Left lung (tissue), 10 donors: ENCODE results near the gene LAMTOR4. TPM values are rescaled to one million over a fixed set of nuclear protein-coding genes. Genes with fewer than 3 reads are reported as not detected.

Source experiments
- ATAC-seq: fragments of 200-7000 bp; cut with Tn5 transposase; one replicate; pipeline ENCODE4 v1.9.1; 2020; ENCODE audit warnings: moderate library complexity
- DNase-seq, 4 donors: peaks; one replicate each; pipeline ENCODE4 v3.0.0-alpha.2; 2013 to 2020
- H3K27ac ChIP-seq, 2 donors: fragments of 200-600 bp; sonication (generic) in 1 of 2; one replicate each; pipeline versions ENCODE4 v1.5.0 to v1.8.0; 2020 to 2021
- H3K27me3 ChIP-seq, 2 donors: fragments of 200-600 bp; sonication (generic) in 1 of 2; one replicate each; pipeline versions ENCODE4 v1.5.0 to v1.8.0; 2020 to 2021
- H3K36me3 ChIP-seq, 2 donors: fragments of 200-600 bp; sonication (generic) in 1 of 2; one replicate each; pipeline versions ENCODE4 v1.5.0 to v1.8.0; 2020 to 2021
- H3K4me1 ChIP-seq, 2 donors: fragments of 200-600 bp; one replicate each; pipeline ENCODE4 v1.8.0; 2021
- H3K4me3 ChIP-seq, 2 donors: fragments of 200-600 bp; sonication (generic) in 1 of 2; one replicate each; pipeline versions ENCODE4 v1.5.0 to v1.8.0; 2020 to 2021; ENCODE audit warnings: mild to moderate bottlenecking in 1 of 2
- H3K9me3 ChIP-seq, 2 donors: fragments of 200-600 bp; sonication (generic) in 1 of 2; one replicate each; pipeline versions ENCODE4 v1.5.0 to v1.8.0; 2020 to 2021
- CTCF ChIP-seq, 2 donors: fragments of 200-600 bp; sonication (generic) in 1 of 2; IDR thresholded peaks; one replicate each; pipeline versions ENCODE4 v1.5.0 to v1.8.0; 2021; ENCODE audit warnings: antibody characterized with exemption in 2 of 2
- intact Hi-C, 2 donors: fragments of 100-400 bp; cut with DNase I; formaldehyde crosslinking; loops; one replicate each; pipeline versions ENCODE4 v1.11.2 to v1.14.2; 2022
- polyA plus RNA-seq, 6 donors: library from polyadenylated mRNA; unstranded; fragments of 120-200 nt; gene quantifications; one replicate each; pipeline ENCODE4 v1.2.1, GENCODE V29; 2013; ENCODE audit not compliant: insufficient read length in 6 of 6
- total RNA-seq, 2 donors: library from RNA; stranded (reverse); fragmentation: NEBNext Ultra II Directional; extraction: Animal tissue kit (Norgen Biotek cat#: 25700); gene quantifications; one replicate each; pipeline ENCODE4 v1.2.1, GENCODE V29; 2021
- donor health status: DM: no; HTN: yes; CAD: no.
- donor health status: DM: no; HTN: no; CAD: no.

Gene LAMTOR4
- total and polyA plus RNA-seq, 8 donors, result 85.9 to 120 (median 99.3) TPM

DNA sequence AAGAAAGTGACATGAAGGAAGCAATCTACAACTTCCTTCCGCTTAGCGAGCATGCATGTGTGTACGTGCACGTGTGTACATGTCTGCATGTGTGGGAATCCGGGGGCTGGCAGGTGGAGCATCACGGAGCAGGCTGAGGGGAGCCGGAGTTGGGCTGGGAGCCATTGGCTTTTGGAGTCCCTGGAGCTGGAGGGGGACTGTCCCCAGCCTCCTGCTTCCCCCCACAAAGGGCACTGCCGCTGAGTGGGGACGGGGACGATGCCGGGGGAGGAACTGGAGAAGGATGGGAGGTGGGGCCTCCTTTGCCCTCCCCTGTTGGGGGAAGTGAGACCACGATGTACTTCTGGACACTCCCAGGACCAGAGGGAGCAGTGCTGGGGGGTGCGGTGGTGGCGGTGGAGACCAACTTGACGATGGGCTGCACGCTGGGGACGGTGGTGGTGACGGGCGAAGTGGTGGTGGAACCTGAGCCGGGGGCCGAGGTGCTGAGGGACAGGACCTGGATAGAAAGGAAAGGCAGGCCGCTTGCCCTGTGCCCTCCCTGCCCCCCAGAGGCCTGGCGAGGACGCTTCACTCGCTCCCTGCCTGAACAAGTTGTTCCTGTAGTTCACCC, 41.5 kb upstream of the LAMTOR4 start:
- Histone ChIP-seq H3K4me1 (peaks cover 4% of the 10 kb centered on the region in 2 donors), H3K27ac (no peak overlapping the region), H3K9me3 (no peaks in the 10 kb centered on the region), H3K36me3 (peaks cover 0 to 92% of the 10 kb centered on the region in 2 donors), H3K27me3 (no peaks in the 10 kb centered on the region), H3K4me3 (no peak overlapping the region)
- no peak for TF ChIP-seq CTCF (IDR thresholded peaks at IDR 0.05)
- intact Hi-C loops, result no loop called here
- DNase-seq (peak in 1 of 4 donors; percentile 69), ATAC-seq (no peak)

GRCh38 chr7:100107890-100108289, 40.8 kb upstream of the LAMTOR4 start:
- no peak overlapping the region for H3K27ac ChIP-seq
- intact Hi-C loops, result no loop called here
- TF ChIP-seq CTCF (IDR thresholded peaks at IDR 0.05), result no peak
- H3K27me3 ChIP-seq, result no peaks in the 10 kb centered on the region
- ATAC-seq (no peak), DNase-seq (peak in 1 of 4 donors; percentile 63)
- no peaks in the 10 kb centered on the region for H3K9me3 ChIP-seq
- H3K4me1 ChIP-seq, result no peaks in the 10 kb centered on the region
- H3K36me3 ChIP-seq, result peaks cover 0 to 99% of the 10 kb centered on the region in 2 donors
- no peak overlapping the region for H3K4me3 ChIP-seq

GRCh38 chr7:100109521-100110163, 39.1 kb upstream of the LAMTOR4 start:
- Histone ChIP-seq H3K4me1 (no peaks in the 10 kb centered on the region), H3K9me3 (no peaks in the 10 kb centered on the region), H3K4me3 (no peak overlapping the region), H3K27ac (no peak overlapping the region), H3K27me3 (no peaks in the 10 kb centered on the region), H3K36me3 (peaks cover 0 to 97% of the 10 kb centered on the region in 2 donors)
- DNase-seq (peak in 1 of 4 donors; percentile 47), ATAC-seq (no peak)
- intact Hi-C loops, result no loop called here
- TF ChIP-seq CTCF (IDR thresholded peaks at IDR 0.05), result no peak

DNA sequence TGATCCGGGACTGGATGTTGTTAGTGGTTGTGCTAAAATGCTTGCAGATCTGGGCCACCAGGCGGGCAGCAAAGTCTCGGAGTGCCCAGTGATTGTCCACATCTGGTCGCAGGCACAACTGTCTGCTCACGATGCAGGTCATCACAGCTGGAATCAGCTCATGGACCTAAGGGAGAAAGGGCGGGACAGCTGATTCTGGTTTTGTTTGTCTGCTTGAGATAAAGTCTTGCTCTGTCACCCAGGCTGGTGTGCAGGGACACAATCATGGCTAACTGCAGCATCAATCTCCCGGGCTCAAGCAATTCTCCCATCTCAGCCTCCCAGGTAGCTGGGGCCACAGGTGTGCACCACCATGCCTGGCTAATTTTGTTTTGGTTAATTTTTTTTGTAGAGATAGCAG, 37.6 kb upstream of the LAMTOR4 start:
- Histone ChIP-seq H3K4me1 (no peaks in the 10 kb centered on the region), H3K27me3 (no peaks in the 10 kb centered on the region), H3K4me3 (no peak overlapping the region), H3K9me3 (no peaks in the 10 kb centered on the region), H3K27ac (no peak overlapping the region), H3K36me3 (peaks cover 0 to 81% of the 10 kb centered on the region in 2 donors)
- DNase-seq (peak in 1 of 4 donors; percentile 37), ATAC-seq (no peak)
- intact Hi-C loops, result no loop called here
- TF ChIP-seq CTCF (IDR thresholded peaks at IDR 0.05), result no peak

GRCh38 chr7:100111914-100112313, 36.8 kb upstream of the LAMTOR4 start:
- TF ChIP-seq CTCF (IDR thresholded peaks at IDR 0.05), result no peak
- intact Hi-C loops, result no loop called here

More at GRCh38 chr7:100111914-100112313, 36.8 kb upstream of the LAMTOR4 start:
- DNase-seq (peak in 1 of 4 donors; percentile 50), ATAC-seq (no peak)
- Histone ChIP-seq H3K4me1 (no peaks in the 10 kb centered on the region), H3K27ac (no peak overlapping the region), H3K4me3 (no peak overlapping the region), H3K27me3 (no peaks in the 10 kb centered on the region), H3K9me3 (no peaks in the 10 kb centered on the region), H3K36me3 (peaks cover 0 to 74% of the 10 kb centered on the region in 2 donors)
